HG03342 (cell line): ENCODE data around the gene ATXN1.
"Not testable (repeated sequence)": the region's sequence is repeated elsewhere in the genome, so short reads cannot be mapped to it uniquely, and the experiment has no call there.

Experiments
- ATAC-seq: cut with Tn5 transposase; IDR thresholded peaks from one replicate; pipeline ENCODE4 v1.9.1; 2021; ENCODE audit warnings: mild to moderate bottlenecking, moderate library complexity; ENCODE audit not compliant: unreplicated experiment

Gene ATXN1

DNA sequence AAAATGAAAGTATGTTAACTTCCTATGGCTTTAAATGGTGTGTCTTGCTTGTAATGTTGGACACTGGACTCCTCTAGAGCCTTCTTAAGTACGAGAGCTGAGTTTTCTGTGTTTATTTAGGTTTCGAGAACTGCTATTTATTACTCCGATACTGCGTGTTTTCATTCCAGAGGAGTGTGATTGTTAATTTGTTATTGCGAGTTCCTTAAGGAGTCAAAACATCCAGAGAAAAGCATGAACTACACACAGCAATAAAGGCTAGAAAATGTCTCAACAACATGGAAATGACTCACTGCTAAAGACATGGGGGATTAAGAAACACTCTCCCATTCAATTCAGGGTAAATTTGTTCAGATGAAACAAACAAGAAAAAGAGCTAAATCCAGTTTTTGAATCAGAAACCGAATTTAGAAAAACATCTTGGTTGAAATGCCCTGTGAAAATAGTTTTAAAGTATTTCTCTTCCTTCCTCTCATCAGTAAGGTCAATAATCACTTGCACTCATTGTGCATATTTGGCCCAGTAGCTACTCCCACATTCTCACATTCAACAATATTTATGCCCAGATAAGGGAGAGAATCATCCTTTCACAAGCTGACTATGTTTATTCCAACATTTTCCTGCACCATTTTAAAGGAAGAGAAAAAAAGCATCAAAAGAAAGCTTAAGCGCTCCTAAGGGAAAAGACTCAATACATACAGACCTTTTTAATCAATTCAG is 36.0 kb downstream of the ATXN1 start:
- ATAC-seq: no peak

DNA sequence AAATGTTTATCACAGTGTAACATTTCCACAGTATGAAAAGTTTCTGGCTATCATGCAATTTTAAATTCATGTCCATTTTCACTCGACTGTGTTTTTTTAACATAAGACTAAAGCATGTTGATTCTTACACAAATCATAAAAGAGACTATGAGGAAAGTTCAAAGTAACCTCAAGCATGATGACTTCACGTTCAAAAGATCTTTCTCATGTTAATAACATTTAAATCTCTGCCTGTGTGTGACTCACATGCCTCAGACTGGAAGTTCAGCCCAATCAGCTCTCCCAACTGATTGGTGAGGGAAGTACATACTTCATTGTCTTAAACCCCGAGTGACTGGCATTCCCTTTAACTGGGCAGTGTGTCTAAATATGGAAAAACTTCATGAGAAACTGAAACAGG is 37.4 kb downstream of the ATXN1 start:
- ATAC-seq: no peak

DNA sequence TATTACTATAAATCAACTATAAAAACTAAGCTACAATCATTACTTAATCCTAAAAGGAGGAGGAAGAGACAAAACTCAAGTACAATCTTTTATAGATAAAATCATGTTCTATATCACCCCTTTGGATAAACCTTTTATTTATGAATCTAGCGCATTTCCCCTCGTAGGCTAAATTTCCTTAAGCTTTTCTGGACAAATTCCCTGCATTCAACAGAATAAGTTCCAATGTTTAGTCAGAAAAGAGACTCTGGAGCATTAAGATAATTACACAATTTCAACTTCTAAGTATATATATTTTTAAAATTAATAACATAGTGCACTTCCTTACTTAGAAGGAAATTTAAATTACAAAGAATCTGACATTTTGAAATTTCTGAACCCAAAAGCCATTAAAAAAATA is 37.9 kb downstream of the ATXN1 start:
- no peak for ATAC-seq

DNA sequence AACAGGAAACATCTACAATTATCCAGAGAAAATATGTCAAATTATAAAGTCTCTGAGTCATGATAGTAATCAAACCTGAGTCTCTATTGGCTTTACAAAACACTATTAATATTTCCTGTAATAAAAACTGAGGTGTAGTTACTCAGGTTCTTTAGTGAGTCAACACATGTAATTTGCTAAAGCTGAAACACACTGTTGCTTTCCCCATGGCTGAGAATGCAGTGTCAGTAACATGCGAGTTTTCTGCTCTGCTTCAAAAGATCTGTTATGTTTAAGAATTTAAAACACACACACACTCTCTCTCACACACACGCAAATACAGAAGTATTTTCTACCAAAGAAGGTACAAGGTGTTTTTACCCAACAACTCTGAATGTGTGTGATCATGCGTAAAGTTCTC is 38.6 kb downstream of the ATXN1 start:
- ATAC-seq: no peak

DNA sequence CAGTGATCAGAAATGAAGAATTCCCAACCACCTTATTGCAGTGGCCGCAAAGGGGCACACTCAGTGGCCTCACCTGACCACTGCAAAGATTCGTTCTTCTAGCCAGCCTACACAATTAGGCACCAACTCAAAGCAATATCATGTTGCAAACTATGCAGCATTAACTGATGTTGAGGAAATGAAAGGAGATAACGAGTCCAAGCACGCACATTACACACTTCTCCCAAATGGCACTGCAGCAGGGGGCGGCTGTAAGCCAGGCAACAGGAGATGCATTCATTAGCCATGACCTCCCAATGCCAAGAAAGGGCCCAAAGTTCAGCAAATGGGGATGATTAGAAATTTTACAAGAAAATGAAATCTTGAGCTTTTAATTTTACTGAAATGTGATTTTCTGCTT is 39.3 kb downstream of the ATXN1 start:
- ATAC-seq: no peak

DNA sequence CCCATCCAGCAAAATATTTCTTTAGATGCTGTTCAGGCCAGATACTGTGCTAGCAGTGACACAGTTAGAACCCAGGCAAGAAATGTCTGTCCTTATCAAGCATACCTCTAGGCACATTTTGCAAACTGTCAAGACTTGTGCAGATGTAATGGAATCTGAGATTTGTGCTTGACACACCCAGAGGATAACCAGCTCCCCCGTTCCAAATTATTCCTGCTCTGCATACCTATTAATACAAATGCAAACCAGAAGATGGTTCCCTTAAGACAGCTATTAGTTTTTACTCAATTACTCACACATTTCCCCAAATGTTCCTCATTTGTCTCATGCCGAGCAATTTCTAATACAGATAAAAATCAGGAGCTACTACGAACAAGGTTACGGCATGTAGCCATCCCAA is 40.4 kb downstream of the ATXN1 start:
- ATAC-seq: no peak

DNA sequence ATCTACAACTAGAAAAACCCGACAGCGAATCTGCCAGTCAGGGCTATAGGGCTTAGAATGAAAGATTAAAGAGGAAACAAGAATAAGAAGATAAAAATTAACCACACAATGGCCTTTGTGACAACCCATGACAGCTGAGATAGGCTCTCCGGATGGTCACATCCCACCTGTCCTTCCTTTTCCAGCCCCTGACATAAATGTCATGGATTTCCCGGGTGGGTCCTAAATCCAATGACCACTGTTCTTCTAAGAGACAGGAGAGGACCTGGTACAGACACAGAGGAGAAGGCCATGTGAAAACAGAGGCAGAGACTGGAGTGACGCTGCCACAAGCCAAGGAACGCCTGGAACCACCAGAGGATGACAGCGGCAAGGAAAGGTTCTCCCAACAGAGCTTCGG is 41.8 kb downstream of the ATXN1 start:
- ATAC-seq: no peak

DNA sequence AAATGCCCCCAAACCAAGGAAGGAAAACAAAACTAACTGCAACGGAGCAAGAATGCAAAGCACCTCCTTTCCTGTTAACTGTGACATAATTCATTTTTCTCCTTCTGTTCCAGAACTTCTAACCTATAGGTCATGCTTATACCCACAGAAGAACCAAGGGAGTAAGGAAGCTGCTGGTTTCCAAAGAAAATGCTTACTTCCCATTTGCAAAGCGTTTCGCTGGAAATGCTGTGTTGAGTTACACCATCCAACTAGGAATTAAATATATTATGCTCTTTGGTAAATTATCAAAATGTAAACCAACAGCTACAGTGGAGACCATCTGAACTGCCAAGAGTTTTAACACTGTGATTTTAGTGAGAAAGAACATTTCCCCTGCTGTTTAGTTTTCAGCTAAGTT is 42.9 kb downstream of the ATXN1 start:
- ATAC-seq: no peak

DNA sequence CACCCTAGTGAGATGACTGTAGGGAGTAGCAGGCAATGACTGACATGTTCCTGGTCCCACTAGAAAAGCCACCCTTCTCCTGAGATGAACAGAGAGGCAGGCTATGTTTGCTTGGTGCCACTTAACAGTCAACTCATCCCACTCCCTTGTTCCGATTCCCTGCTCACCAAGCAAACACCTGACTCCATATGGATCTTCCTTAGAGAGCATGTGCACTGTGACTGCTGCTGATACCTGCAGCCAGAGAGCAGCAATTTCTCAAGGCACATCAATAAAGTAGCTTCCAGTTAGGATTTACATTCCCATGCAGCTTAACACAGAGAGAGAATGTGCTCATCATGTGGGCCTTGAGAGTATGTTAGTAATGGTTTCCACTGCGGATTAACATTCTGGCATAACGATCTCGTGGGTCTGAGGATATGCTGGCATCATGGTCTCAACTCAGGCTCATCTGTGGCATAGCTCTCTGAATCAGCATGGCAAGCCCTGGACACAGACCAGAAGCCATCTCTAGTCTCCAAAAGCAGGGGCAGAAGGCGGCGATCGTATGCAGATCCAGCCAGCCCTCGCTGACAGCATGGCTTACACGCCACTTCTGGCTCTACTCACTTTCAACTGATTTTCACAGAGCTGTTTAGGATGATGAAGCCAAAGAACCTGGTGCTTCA is 43.9 kb downstream of the ATXN1 start:
- ATAC-seq: no peak

DNA sequence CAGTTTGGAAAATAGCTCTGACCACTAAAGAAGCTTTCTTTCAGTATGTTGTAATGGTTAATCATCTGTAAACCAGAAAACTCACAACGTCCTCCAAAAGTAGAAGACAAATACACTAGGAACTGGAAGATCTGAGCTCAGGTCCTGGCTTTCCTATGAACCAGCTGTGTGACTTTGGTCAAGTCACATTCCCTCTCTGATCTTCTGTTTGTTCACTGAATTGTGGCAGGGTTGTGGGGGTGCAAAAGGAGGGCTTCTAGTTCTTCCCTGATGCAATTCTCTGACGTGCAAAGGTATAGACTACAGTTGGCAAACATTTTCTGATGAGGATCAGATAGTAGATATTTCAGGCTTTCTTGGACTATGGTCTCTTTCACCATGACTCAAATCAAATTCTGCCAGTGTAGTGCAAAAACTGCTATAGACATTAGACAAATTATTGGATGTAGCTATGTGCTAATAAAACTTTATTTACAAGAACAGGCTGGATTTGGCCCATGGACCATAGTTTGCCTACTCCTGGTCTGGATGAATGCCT is 44.9 kb downstream of the ATXN1 start:
- no peak for ATAC-seq

DNA sequence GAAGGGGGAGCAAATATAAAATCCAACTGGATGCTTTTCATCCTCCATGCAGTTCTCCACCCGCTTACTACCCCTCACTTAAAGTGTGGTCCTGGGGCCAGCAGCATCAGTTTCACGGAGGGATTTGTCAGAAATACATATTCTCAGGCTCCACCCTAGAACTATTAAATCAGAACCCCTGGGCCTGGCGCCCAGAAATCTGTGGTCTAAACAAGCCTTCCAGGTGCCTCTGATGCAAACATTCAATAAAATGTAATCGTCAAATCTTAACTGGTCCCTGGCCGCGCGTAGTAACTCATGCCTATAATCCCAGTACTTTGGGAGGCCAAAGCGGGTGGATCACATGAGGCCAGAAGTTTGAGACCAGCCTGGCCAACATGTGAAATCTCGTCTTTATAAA is 47.7 kb downstream of the ATXN1 start:
- no peak for ATAC-seq

DNA sequence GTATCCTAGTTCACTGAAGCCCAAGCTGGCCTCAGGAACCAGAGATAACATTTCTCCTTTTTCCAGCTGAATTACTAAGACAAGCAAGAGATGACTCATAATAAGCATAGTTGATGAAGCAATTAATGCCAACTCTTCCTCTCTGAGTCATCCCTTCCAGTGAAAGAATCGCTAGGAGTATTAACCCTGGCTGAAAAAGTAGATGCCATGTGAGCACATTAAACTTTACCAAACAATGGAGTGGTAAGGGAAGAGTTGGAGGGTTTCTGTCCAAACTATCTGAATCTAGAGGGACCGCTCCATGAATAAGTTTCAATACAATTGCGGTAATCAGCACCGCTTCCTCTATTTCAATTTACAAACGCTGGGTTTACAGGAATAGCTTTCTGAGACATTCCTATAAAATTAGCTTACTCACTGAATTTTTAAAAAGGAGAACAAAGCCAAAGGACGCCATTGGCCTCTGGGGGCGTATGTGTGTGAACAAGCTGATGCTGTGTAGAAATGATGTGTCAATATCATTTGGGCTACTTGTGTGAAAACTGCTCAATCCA is 48.3 kb downstream of the ATXN1 start:
- peak; percentile 45 for ATAC-seq

DNA sequence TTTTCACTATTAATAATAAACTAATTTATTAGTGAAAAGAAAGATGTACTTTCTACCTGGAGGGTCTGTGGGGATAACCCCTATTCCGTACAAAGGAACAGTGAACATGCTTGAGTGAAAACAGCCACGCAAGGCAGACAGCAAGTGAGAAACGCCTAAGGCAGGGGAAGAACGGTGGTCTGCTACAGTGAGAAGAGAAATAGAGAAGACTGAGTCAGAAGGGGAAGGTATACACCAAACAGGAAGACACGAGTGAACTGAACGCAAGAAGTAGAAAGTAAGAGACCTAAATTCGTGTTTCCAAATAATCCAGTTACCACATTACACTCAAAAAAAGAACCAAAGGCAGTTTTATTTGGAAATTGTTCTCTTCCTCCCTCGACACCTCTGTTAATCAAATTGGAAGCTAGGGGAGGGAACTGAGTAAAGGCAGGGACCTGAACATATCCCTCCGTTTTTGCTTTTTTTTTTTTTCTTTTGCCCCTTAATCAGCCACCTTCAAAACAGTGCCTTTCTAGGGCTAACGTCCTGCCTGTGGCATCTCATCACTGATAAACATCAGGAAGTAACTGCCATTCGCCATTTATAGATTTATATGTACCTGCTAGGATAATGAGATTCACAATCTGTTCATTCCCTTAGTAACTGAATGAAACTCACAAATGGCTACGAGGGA is 48.9 kb downstream of the ATXN1 start:
- peak; percentile 63 for ATAC-seq

DNA sequence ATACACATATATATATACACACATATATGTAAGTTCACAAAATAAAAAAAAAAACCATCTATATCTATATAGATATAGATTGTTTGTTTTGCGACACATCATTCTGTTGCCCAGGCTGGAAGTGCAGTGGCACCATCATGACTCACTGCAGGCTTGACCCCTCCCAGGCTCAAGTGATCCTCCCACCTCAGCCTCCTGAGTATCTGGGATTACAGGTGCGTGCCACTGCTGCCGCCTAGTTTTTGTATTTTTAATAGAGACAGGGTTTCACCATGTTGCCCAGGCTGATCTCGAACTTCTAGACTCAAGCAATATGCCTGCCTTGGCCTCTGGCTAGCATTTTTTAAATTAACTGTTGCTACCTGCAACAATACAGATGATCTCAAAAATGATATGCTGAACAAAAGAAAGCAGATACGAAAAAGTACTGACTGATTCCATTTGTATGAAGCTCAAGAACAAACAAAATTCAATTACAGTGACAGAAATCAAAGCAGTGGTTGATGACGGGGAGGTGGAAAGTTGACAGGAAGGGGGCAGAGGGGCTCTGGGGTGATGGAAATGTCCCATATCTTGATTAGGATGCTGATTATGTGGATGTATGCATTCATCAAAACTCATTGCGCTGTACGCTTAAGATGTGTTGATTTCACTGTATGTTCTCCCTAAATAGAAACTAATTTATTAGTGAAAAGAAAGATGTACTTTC is 49.6 kb downstream of the ATXN1 start:
- ATAC-seq: peak; percentile 5

DNA sequence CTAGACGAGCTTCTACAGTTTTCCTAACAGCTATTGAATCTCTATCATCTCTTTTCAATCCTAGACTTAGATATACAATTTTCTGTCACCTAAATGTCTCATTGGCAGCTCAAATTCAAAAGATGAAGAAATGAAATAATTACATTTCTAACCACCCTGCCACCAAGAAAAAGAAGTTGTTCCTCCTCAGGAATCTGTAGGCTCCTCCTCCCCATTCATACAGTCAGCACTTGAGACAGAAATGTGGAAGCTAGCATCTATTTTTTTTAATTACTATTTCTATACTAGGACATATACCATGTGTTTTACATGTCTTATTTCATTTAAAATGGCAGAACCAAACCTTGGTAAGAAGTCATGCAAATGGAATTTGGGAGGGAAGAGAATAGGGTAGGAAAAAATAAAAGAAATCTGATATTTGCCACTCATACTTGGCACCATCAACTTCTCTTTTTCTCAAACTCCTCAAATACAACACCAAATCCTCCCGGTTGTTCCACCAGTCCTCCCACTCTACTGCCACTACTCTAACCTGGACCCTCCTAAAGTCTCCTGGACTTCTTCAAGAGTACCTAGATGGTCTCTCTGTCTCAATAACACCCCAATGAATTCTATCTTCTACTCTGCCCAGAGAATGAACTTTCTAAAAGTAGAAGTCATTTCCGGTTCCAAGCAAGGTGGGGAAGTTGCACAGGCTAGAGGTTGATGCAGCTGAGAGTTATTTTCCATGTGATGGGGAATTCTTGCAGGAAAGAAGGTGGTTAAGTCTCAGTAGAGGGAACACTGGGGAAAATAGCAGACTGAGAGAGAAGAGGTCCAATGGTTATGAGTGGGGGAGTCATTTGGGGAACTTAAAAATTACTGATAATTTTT is 54.1 kb downstream of the ATXN1 start:
- ATAC-seq: peak; percentile 59

DNA sequence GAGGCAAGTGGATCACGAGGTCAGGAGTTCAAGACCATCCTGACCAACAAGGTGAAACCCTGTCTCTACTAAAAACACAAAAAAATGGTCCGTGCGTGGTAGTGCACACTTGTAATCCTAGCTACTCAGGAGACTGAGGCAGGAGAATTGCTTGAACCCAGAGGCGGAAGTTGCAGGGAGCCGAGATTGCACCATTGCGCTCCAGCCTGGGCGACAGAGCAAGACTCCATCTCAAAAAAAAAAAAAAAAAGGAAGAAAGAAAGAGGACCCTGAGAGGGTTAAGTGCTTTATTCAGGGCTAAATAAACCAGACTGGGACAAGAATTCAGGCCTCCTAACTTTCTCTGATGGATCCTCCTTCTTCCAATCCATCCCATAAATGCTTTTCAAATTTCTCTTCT is 54.8 kb downstream of the ATXN1 start:
- not testable (repeated sequence) for ATAC-seq

DNA sequence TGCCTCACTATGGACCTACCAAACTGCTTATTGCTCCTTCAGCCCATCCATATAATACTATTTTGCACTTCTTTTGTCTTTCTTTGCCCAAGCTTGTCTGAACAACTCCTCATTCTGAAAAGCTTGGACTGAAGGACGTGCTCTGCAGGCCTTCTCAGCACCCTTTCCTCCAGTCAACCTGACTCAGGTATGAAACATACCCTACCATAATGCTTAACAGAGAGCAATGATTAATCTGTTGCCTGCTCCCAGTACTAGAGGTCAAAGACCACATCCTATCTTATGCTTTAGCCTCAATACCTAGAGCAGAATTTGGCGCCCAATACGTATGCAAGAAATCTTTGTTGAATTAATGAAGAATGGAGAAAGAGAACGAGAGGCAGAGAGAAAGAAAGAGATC is 55.2 kb downstream of the ATXN1 start:
- ATAC-seq: no peak

DNA sequence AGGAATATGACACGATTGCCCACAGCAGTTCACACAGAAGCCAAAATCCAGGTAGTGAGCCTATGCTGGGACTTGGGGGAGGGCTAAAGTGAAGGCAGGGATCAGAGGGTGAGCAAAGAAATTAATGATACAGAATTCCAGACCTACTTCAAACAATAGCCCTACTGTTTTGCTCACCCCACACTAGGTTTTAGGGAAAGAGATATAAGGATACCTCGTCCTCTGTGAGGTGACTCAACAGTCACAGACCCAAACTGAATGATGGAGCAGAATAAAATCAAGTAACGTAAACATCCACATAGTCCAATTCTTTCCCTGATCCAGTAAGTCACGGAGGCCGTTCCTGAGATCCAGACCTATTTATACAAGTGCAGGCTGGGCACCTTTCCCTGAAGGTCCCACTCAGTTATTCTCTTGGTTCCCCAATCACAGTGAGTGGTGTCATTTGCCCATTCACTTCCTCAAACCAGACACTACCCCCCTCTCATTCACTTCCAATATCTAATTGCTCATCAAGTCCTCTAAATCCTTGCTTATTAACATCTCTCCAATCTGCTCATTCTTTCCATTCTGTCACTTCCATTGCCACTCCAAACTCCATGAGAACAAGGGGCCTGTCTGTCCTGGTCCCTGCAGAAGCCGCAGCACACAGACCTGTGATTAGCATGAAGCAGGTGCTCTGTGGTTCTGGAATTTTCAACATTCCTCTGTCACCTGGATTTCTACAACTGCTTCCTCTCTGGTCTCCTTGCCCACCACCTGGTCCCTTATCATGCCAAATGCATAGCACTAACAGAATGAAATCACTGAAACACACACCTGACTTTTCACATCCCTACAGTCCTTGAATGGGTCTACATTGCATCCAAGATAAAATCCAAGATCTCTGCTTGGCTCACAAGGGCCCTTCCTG is 55.9 kb downstream of the ATXN1 start:
- ATAC-seq: no peak
